Stomach (tissue), 9 donors: Measurements from ENCODE around the gene TNS1. TPM values are rescaled to one million over a fixed set of nuclear protein-coding genes. Genes with fewer than 3 reads are reported as not detected.

Experiments used
- DNase-seq, 2 donors: peaks; one replicate each; pipeline versions ENCODE4 v3.0.0 to v3.0.0-alpha.2; 2013 to 2019
- H3K27ac ChIP-seq, 5 donors: fragments of 200-600 bp in 4 of 5; sonication (generic) in 4 of 5; one replicate each; pipeline ENCODE4 v1.5.1; 2013 to 2019; ENCODE audit warnings: mild to moderate bottlenecking in 1 of 5, moderate library complexity in 1 of 5
- H3K27me3 ChIP-seq, 3 donors: fragments of 200-600 bp; sonication (generic); one replicate each; pipeline ENCODE4 v1.5.1; 2017 to 2019; ENCODE audit warnings: mixed run types in 1 of 3
- H3K36me3 ChIP-seq, 4 donors: fragments of 200-600 bp; sonication (generic); 1 replicate in 3 of 4; 2 replicates in 1 of 4; pipeline ENCODE4 v1.5.1; 2016 to 2019
- H3K4me1 ChIP-seq, 4 donors: fragments of 200-600 bp; sonication (generic); one replicate each; pipeline ENCODE4 v1.5.1; 2016 to 2019
- H3K4me3 ChIP-seq, 4 donors: fragments of 200-600 bp; sonication (generic) in 3 of 4; one replicate each; pipeline ENCODE4 v1.5.1; 2016 to 2019; ENCODE audit warnings: mild to moderate bottlenecking in 1 of 4
- H3K9me3 ChIP-seq, 4 donors: fragments of 200-600 bp; sonication (generic); one replicate each; pipeline ENCODE4 v1.5.1; 2016 to 2019
- CTCF ChIP-seq, 7 experiments: fragments of 450-650 bp in 4 of 7; fragments of 200-600 bp in 3 of 7; sonication (generic) in 3 of 7; IDR thresholded peaks; one replicate each; pipeline ENCODE4 v1.5.1; 2016 to 2019; ENCODE audit warnings: antibody characterized with exemption in 7 of 7, control low read depth in 2 of 7, mild to moderate bottlenecking in 1 of 7
- EP300 ChIP-seq: sonication (generic); formaldehyde crosslinking; IDR thresholded peaks from one replicate; pipeline ENCODE4 v1.6.1; 2017; ENCODE audit warnings: antibody characterized with exemption
- POLR2A ChIP-seq, 4 donors: fragments of 450-650 bp; IDR thresholded peaks; one replicate each; pipeline ENCODE4 v1.6.1; 2016; ENCODE audit warnings: antibody characterized with exemption in 4 of 4, control low read depth in 2 of 4, mild to moderate bottlenecking in 1 of 4, moderate library complexity in 1 of 4
- POLR2AphosphoS5 ChIP-seq, 3 donors: sonication (generic); formaldehyde crosslinking; IDR thresholded peaks; one replicate each; pipeline ENCODE4 v1.6.1; 2016; ENCODE audit warnings: antibody characterized with exemption in 3 of 3
- WGBS, 5 donors: extraction: QIAGEN DNeasy Blood & Tissue Kit in 3 of 5; methylation state at CpG; one replicate each; pipeline versions ENCODE4 v1.1.5 to v1.1.7; 2013 to 2018; 5-methylcytosine and 5-hydroxymethylcytosine counted together
- intact Hi-C: fragments of 100-400 bp; cut with DNase I; formaldehyde crosslinking; loops from one replicate; pipeline ENCODE4 v1.15.1; 2023; ENCODE audit warnings: low total_unique reads
- polyA plus RNA-seq, 3 donors: library from polyadenylated mRNA; stranded (reverse); fragments of 200-250 nt; gene quantifications; one replicate each; pipeline ENCODE4 v1.2.3, GENCODE V29; 2013
- total RNA-seq, 5 donors: library from RNA; depleted of rRNA; stranded (reverse); fragments of >200 nt; gene quantifications; one replicate each; pipeline versions ENCODE4 v1.1.0 to v1.2.3, GENCODE V29; 2014 to 2016
- donor health status: healthy with polysubstance abuse.
- donor health status: Bipolar disorder and iron deficiency.
- donor health status: healthy.

TNS1 gene
- total and polyA plus RNA-seq, 8 donors = 18.5 to 682 (median 160) TPM

- Histone ChIP-seq H3K36me3 (peaks cover 27 to 71% (median 49%) of the 10 kb centered on the region in 4 donors), H3K27me3 (no peaks in the 10 kb centered on the region), H3K27ac (peak overlapping the region in 3 of 5 donors; percentile 2 to 70 (median 29)), H3K9me3 (peaks cover 0 to 9% (median 2%) of the 10 kb centered on the region in 4 donors), H3K4me3 (no peak overlapping the region), H3K4me1 (peaks cover 3 to 81% (median 47%) of the 10 kb centered on the region in 4 donors)
- TF ChIP-seq POLR2A (IDR thresholded peaks at IDR 0.05) = no peak
- TF ChIP-seq POLR2AphosphoS5 (IDR thresholded peaks at IDR 0.05) = no peak
- no peak for TF ChIP-seq CTCF (IDR thresholded peaks at IDR 0.05)
- no peak for TF ChIP-seq EP300
- no peak for DNase-seq
- WGBS, 5 donors = 68 to 88% (median 75%) methylated on average over 1 of the region's 1 CpG
- intact Hi-C loops = no loop called here
Measured at GRCh38 chr2:217843324-217843723, 159.5 kb downstream of the TNS1 start.

- 74 to 84% (median 81%) methylated on average over 2 of the region's 2 CpGs for WGBS, 5 donors
- no peak for DNase-seq
- Histone ChIP-seq H3K27ac (peak overlapping the region in 2 of 5 donors; percentile 44 to 70), H3K9me3 (peaks cover 0 to 9% (median 2%) of the 10 kb centered on the region in 4 donors), H3K36me3 (peaks cover 16 to 58% (median 36%) of the 10 kb centered on the region in 4 donors), H3K27me3 (no peaks in the 10 kb centered on the region), H3K4me3 (no peak overlapping the region), H3K4me1 (peaks cover 16 to 84% (median 57%) of the 10 kb centered on the region in 4 donors)
- intact Hi-C loops = no loop called here
- TF ChIP-seq POLR2AphosphoS5 (IDR thresholded peaks at IDR 0.05) (no peak), EP300 (no peak), POLR2A (IDR thresholded peaks at IDR 0.05) (no peak), CTCF (IDR thresholded peaks at IDR 0.05) (no peak)
Measured at GRCh38 chr2:217842017-217842416, 160.8 kb downstream of the TNS1 start.

- WGBS, 5 donors = 75 to 100% (median 89%) methylated on average over 2 to 3 of the region's 3 CpGs
Measured at GRCh38 chr2:217840522-217840921, 162.3 kb downstream of the TNS1 start.

GRCh38 chr2:217839750-217840107 is 163.1 kb downstream of the TNS1 start:
- peaks cover 0 to 1% (median 0%) of the 10 kb centered on the region in 4 donors for H3K9me3 ChIP-seq
- H3K4me1 ChIP-seq = peaks cover 16 to 90% (median 60%) of the 10 kb centered on the region in 4 donors
- intact Hi-C loops = no loop called here
- TF ChIP-seq POLR2AphosphoS5 (IDR thresholded peaks at IDR 0.05) (no peak), POLR2A (IDR thresholded peaks at IDR 0.05) (no peak), EP300 (no peak), CTCF (IDR thresholded peaks at IDR 0.05) (no peak)
- no peaks in the 10 kb centered on the region for H3K27me3 ChIP-seq
- no peak for DNase-seq
- peaks cover 13 to 49% (median 28%) of the 10 kb centered on the region in 4 donors for H3K36me3 ChIP-seq
- no peak overlapping the region for H3K4me3 ChIP-seq
- 86 to 97% (median 92%) methylated on average over 2 to 7 of the region's 7 CpGs for WGBS, 5 donors
- peak overlapping the region in 4 of 5 donors; percentile 34 to 84 (median 80) for H3K27ac ChIP-seq

More at GRCh38 chr2:217840522-217840921, 162.3 kb downstream of the TNS1 start:
- no peak for DNase-seq
- peaks cover 0 to 4% (median under 1%) of the 10 kb centered on the region in 4 donors for H3K9me3 ChIP-seq
- peak overlapping the region in 3 of 5 donors; percentile 37 to 81 (median 80) for H3K27ac ChIP-seq
- H3K27me3 ChIP-seq = no peaks in the 10 kb centered on the region
- no peak overlapping the region for H3K4me3 ChIP-seq
- peaks cover 16 to 87% (median 57%) of the 10 kb centered on the region in 4 donors for H3K4me1 ChIP-seq
- peaks cover 9 to 49% (median 28%) of the 10 kb centered on the region in 4 donors for H3K36me3 ChIP-seq
- intact Hi-C loops = no loop called here
- TF ChIP-seq POLR2AphosphoS5 (IDR thresholded peaks at IDR 0.05) = no peak
- no peak for TF ChIP-seq POLR2A (IDR thresholded peaks at IDR 0.05)
